ENCODE measurements around the gene UAP1. TPM values are rescaled to one million over a fixed set of nuclear protein-coding genes. Genes with fewer than 3 reads are reported as not detected.

UAP1 gene
- polyA plus RNA-seq, 1 donor, result 29.2 TPM

Other genes with a start within 250 kb of the UAP1 start
- gene SPATA46, start 184.9 kb upstream of the UAP1 start, polyA plus RNA-seq (ENCODE audit: insufficient read length), result 0.13 TPM
- 0.72 TPM for gene C1orf226, start 180.0 kb upstream of the UAP1 start, polyA plus RNA-seq (ENCODE audit: insufficient read length)
- 0.71 TPM for gene SH2D1B, start 149.6 kb upstream of the UAP1 start, polyA plus RNA-seq (ENCODE audit: insufficient read length)
- 28.0 TPM for gene UHMK1, start 63.9 kb upstream of the UAP1 start, polyA plus RNA-seq (ENCODE audit: insufficient read length)
- gene DDR2, start 70.7 kb downstream of the UAP1 start, polyA plus RNA-seq (ENCODE audit: insufficient read length), result 37.6 TPM
- 12.1 TPM for gene HSD17B7, start 229.0 kb downstream of the UAP1 start, polyA plus RNA-seq (ENCODE audit: insufficient read length)